HG03469 (cell line): ENCODE measurements around the gene INAVA.
"Not testable (repeated sequence)": the region's sequence is repeated elsewhere in the genome, so short reads cannot be mapped to it uniquely, and the experiment has no call there.

Experiments used
- ATAC-seq: cut with Tn5 transposase; IDR thresholded peaks from one replicate; pipeline ENCODE4 v1.9.1; 2021; ENCODE audit warnings: mild to moderate bottlenecking, moderate library complexity, moderate number of reproducible peaks; ENCODE audit not compliant: unreplicated experiment

The INAVA gene

DNA sequence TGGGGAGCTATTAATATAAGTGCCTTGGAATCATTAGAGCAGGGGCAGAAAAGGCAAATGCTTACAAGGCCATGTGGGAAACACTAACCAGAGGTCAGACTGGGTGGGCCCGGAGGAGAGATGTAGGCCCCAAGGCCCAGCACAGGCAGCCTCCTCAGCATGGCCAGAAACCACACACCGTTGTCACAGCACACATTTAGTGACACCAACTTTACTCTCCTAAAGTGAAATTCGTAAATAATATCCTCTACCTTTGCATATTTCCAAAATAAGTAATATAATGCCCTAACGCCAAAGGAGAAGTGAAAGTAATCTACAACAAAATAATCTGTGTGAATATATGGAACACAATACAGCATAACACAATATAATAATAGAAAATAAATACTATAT is 66.2 kb downstream of the INAVA start:
- no peak for ATAC-seq

DNA sequence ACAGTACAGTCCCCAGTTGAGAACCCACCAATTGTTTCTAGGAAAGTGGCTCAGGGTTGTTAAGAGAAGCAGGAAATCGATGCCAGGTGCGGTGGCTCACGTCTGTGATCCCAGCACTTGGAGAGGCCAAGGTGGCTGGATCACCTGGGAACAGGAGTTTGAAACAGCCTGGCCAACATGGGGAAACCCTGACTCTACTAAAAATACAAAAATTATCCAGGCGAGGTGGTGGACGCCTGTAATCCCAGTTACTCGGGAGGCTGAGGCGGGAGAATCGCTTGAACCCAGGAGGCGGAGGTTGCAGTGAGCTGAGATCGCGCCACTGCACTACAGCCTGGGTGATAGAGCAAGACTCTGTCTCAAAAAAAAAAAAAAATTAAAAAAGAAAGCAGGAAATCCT is 67.5 kb downstream of the INAVA start:
- not testable (repeated sequence) for ATAC-seq

DNA sequence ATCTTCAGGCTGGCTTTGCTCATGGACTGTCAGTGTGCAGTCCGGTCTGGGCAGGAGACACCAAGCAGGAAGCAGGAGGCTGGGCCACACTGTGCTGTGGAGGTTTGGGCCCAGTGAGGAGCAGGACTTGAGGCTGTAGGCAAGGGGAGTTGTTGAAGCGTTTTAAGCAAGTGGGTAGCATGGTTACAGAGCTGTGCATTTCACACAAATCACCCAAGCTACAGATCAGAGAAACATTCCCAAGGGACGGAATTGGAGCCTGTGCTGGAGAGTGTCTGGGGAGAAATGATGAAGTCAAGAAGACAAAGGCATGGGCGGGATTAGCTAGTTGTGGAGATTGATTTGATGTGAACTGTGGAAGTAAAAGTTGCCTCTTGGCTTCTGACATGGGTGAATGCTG is 67.9 kb downstream of the INAVA start:
- ATAC-seq = no peak

DNA sequence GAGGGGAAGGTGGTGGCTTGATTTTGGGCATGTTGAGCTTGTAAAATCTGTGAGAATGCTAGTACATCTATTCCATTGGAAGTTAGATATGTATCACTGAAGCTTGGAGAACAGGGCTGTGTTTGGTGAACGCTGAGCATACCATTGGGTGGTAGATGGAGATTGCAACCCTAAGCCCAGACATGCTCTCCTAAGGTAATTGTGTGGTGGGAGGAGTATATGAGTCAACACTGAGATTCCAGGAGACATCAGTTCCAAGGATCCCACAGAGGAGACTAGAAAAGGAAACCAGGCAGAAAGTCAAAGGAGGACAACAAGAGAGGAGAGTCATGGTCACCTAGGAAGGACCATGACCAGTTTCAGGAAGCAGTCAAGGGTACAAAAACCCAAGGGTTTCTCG is 68.4 kb downstream of the INAVA start:
- ATAC-seq = no peak

DNA sequence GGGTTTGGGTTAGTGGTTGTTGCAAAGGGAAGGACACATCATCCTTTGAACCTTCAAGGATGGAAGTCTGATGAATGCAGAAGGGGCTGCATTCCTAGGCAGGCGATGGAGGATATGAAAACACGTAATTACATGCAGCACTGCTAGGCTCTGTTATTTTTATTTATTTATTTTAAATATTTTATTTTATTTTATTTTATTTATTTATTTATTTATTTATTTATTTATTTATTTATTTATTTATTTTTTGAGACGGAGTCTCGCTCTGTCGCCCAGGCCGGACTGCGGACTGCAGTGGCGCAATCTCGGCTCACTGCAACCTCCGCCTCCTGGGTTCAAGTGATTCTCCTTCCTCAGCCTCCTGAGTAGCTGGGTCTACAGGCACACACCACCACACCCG is 69.2 kb downstream of the INAVA start:
- not testable (repeated sequence) for ATAC-seq
